ENCODE data around the gene WDR4.

GRCh38 chr21:42844411-42845113 is 34.8 kb downstream of the WDR4 start:
- no peak for TF ChIP-seq POLR2AphosphoS5 (IDR thresholded peaks at IDR 0.05)
- TF ChIP-seq, protein P1, sequence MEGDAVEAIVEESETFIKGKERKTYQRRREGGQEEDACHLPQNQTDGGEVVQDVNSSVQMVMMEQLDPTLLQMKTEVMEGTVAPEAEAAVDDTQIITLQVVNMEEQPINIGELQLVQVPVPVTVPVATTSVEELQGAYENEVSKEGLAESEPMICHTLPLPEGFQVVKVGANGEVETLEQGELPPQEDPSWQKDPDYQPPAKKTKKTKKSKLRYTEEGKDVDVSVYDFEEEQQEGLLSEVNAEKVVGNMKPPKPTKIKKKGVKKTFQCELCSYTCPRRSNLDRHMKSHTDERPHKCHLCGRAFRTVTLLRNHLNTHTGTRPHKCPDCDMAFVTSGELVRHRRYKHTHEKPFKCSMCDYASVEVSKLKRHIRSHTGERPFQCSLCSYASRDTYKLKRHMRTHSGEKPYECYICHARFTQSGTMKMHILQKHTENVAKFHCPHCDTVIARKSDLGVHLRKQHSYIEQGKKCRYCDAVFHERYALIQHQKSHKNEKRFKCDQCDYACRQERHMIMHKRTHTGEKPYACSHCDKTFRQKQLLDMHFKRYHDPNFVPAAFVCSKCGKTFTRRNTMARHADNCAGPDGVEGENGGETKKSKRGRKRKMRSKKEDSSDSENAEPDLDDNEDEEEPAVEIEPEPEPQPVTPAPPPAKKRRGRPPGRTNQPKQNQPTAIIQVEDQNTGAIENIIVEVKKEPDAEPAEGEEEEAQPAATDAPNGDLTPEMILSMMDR (IDR thresholded peaks at IDR 0.05) = no peak
